ENCODE results near the gene ID3. TPM values are rescaled to one million over a fixed set of nuclear protein-coding genes. Genes with fewer than 3 reads are reported as not detected.

The ID3 gene
- total RNA-seq, 1 donor from 2014 or later = 420 TPM

GRCh38 chr1:23515905-23516304 lies 43.4 kb downstream of the ID3 start:
- H3K4me1 Mint-ChIP-seq (ENCODE audit: low read depth) = no peaks in the 10 kb centered on the region
- no peaks in the 10 kb centered on the region for H3K27me3 Mint-ChIP-seq
- no peak for DNase-seq (ENCODE audit: low spot score, unreplicated experiment)
- TF ChIP-seq, protein P1, sequence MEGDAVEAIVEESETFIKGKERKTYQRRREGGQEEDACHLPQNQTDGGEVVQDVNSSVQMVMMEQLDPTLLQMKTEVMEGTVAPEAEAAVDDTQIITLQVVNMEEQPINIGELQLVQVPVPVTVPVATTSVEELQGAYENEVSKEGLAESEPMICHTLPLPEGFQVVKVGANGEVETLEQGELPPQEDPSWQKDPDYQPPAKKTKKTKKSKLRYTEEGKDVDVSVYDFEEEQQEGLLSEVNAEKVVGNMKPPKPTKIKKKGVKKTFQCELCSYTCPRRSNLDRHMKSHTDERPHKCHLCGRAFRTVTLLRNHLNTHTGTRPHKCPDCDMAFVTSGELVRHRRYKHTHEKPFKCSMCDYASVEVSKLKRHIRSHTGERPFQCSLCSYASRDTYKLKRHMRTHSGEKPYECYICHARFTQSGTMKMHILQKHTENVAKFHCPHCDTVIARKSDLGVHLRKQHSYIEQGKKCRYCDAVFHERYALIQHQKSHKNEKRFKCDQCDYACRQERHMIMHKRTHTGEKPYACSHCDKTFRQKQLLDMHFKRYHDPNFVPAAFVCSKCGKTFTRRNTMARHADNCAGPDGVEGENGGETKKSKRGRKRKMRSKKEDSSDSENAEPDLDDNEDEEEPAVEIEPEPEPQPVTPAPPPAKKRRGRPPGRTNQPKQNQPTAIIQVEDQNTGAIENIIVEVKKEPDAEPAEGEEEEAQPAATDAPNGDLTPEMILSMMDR (IDR thresholded peaks at IDR 0.05; ENCODE audit: unreplicated experiment) = no peak
- H3K36me3 Mint-ChIP-seq (ENCODE audit: insufficient read depth) = peaks cover 6% of the 10 kb centered on the region
- no peaks in the 10 kb centered on the region for H3K9me3 Mint-ChIP-seq (ENCODE audit: low read depth)
- H3K27ac Mint-ChIP-seq = no peak overlapping the region
- H3K4me3 Mint-ChIP-seq (ENCODE audit: low read depth) = no peak overlapping the region

GRCh38 chr1:23514111-23514679 lies 45.1 kb downstream of the ID3 start:
- Mint-ChIP-seq H3K4me1 (ENCODE audit: low read depth) (no peaks in the 10 kb centered on the region), H3K27ac (no peak overlapping the region), H3K9me3 (ENCODE audit: low read depth) (no peaks in the 10 kb centered on the region), H3K27me3 (no peaks in the 10 kb centered on the region), H3K36me3 (ENCODE audit: insufficient read depth) (peaks cover 8% of the 10 kb centered on the region), H3K4me3 (ENCODE audit: low read depth) (no peak overlapping the region)
- TF ChIP-seq, protein P1 (IDR thresholded peaks at IDR 0.05; ENCODE audit: unreplicated experiment) = no peak
- DNase-seq (ENCODE audit: low spot score, unreplicated experiment) = no peak

DNA sequence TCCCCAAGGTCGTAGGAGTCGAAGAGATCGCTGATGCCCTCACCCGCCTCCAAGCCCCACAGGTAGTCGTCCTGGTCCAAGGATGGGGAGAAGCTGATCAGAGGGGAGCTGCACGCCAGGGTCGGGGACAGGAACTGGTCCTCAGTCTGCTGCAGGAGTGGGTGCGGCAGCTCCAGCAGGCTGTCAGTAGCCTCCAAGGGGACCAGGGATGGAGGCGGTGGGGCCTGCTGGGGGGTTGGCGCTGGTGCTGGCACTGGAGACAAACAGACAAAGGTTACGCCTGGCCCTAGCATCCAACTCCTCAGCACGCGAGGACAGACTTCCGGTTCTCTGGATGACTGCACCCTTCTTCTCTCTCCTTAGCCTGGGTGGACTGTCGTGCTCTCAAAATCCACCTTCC lies 49.4 kb downstream of the ID3 start:
- Mint-ChIP-seq H3K4me3 (ENCODE audit: low read depth) (no peak overlapping the region), H3K9me3 (ENCODE audit: low read depth) (no peaks in the 10 kb centered on the region), H3K36me3 (ENCODE audit: insufficient read depth) (peaks cover 6% of the 10 kb centered on the region), H3K27ac (no peak overlapping the region), H3K27me3 (no peaks in the 10 kb centered on the region), H3K4me1 (ENCODE audit: low read depth) (peaks cover 2% of the 10 kb centered on the region)
- DNase-seq (ENCODE audit: low spot score, unreplicated experiment) = no peak
- TF ChIP-seq, protein P1 (IDR thresholded peaks at IDR 0.05; ENCODE audit: unreplicated experiment) = no peak

Other genes starting within 250 kb of the ID3 start
- gene HNRNPR, start 215.2 kb downstream of the ID3 start, total RNA-seq = 201 and 212 TPM in 2 replicates
- 13.7 and 13.9 TPM in 2 replicates for gene ZNF436, start 189.7 kb downstream of the ID3 start, total RNA-seq
- gene TCEA3, start 134.8 kb downstream of the ID3 start, total RNA-seq = 12.9 and 13.6 TPM in 2 replicates
- 63.4 and 67.8 TPM in 2 replicates for gene ASAP3, start 75.3 kb downstream of the ID3 start, total RNA-seq
- 7.8 and 9.7 TPM in 2 replicates for gene E2F2, start 28.3 kb downstream of the ID3 start, total RNA-seq
- 1,136 and 1,157 TPM in 2 replicates for gene RPL11, start 132.3 kb upstream of the ID3 start, total RNA-seq
- gene ELOA, start 184.0 kb upstream of the ID3 start, total RNA-seq = 37.5 and 40.8 TPM in 2 replicates
- gene PITHD1, start 218.9 kb upstream of the ID3 start, total RNA-seq = 52.8 and 53.8 TPM in 2 replicates
- 109 and 115 TPM in 2 replicates for gene LYPLA2, start 231.6 kb upstream of the ID3 start, total RNA-seq
- 49.9 and 53.3 TPM in 2 replicates for gene GALE, start 241.3 kb upstream of the ID3 start, total RNA-seq